Stimulated activated CD8-positive, alpha-beta memory T cell treated with anti-CD3 and anti-CD28 coated beads, Interleukin-12 subunit alpha, Interleukin-12 subunit beta, amount 100 ng/mL, for 24 hours (primary cell): ENCODE measurements around the gene PCDHA9.
"Not testable (repeated sequence)": the region's sequence is repeated elsewhere in the genome, so short reads cannot be mapped to it uniquely, and the experiment has no call there.

Experiments
- DNase-seq: peaks from one replicate; pipeline ENCODE4 v3.0.0-alpha.2; 2020; ENCODE audit errors: extremely low read depth

Gene PCDHA9

GRCh38 chr5:140835622-140836510 is 12.3 kb upstream of the PCDHA9 start:
- no peak for DNase-seq

GRCh38 chr5:140840978-140841962 is 6.9 kb upstream of the PCDHA9 start, which contains the start of gene PCDHA8:
Gene PCDHA8 (plus strand): TSS chr5:140841187. CDS start chr5:140841322, 135 bp downstream.
- DNase-seq = no peak

GRCh38 chr5:140842798-140843733 is 5.1 kb upstream of the PCDHA9 start:
- no peak for DNase-seq

GRCh38 chr5:140849831-140850634 is 1.9 kb downstream of the PCDHA9 start:
- not testable (repeated sequence) for DNase-seq

- no peak for DNase-seq
Measured at GRCh38 chr5:140855772-140856674, 7.8 kb downstream of the PCDHA9 start, which contains the start of gene PCDHA10. Gene PCDHA10 (plus strand): TSS chr5:140855897. CDS start chr5:140856049, 152 bp downstream.

- no peak for DNase-seq
Measured at GRCh38 chr5:140857177-140857986, 9.2 kb downstream of the PCDHA9 start.

GRCh38 chr5:140857987-140858240 is 9.7 kb downstream of the PCDHA9 start:
- no peak for DNase-seq

- no peak for DNase-seq
Measured at GRCh38 chr5:140862441-140863295, 14.5 kb downstream of the PCDHA9 start.

- DNase-seq = no peak
Measured at GRCh38 chr5:140868721-140869554, 20.8 kb downstream of the PCDHA9 start, which contains the start of gene PCDHA11. Gene PCDHA11 (plus strand): TSS chr5:140868957. CDS start chr5:140869104, 147 bp downstream.

GRCh38 chr5:140869555-140869886 is 21.3 kb downstream of the PCDHA9 start:
- DNase-seq = no peak

- no peak for DNase-seq
Measured at GRCh38 chr5:140870221-140871201, 22.3 kb downstream of the PCDHA9 start.

- DNase-seq = no peak
Measured at GRCh38 chr5:140875085-140876065, 27.2 kb downstream of the PCDHA9 start, which contains the start of gene PCDHA12. Gene PCDHA12 (plus strand): TSS chr5:140875308. CDS start chr5:140875473, 165 bp downstream.

- not testable (repeated sequence) for DNase-seq
Measured at GRCh38 chr5:140876541-140877261, 28.5 kb downstream of the PCDHA9 start.

GRCh38 chr5:140877262-140877581 is 29.0 kb downstream of the PCDHA9 start:
- no peak for DNase-seq
